A673 (cell line): ENCODE data around the gene ACTL7B.

Experiments
- CTCF ChIP-seq: fragments of 300-800, 200-600 bp; sonication (generic); conservative IDR thresholded peaks from 2 replicates; pipeline ENCODE4 v1.5.1; 2017; ENCODE audit warnings: low read depth, mild to moderate bottlenecking, antibody characterized with exemption, low read length, moderate library complexity, mixed read lengths
- EZH2 ChIP-seq: fragments of 200-600 bp; sonication (generic); IDR thresholded peaks from 2 replicates; pipeline ENCODE4 v1.6.1; 2017; ENCODE audit warnings: borderline replicate concordance, low read depth, mild to moderate bottlenecking, mixed read lengths, antibody characterized with exemption, low read length; ENCODE audit not compliant: poor library complexity, severe bottlenecking

GRCh38 chr9:108866001-108866420 lies 10.2 kb upstream of the ACTL7B start:
- TF ChIP-seq CTCF = no peak
- TF ChIP-seq EZH2 = no peak
